ENCODE data around the gene BCKDK.
"Not testable (repeated sequence)": the region's sequence is repeated elsewhere in the genome, so short reads cannot be mapped to it uniquely, and the experiment has no call there.

BCKDK gene

DNA sequence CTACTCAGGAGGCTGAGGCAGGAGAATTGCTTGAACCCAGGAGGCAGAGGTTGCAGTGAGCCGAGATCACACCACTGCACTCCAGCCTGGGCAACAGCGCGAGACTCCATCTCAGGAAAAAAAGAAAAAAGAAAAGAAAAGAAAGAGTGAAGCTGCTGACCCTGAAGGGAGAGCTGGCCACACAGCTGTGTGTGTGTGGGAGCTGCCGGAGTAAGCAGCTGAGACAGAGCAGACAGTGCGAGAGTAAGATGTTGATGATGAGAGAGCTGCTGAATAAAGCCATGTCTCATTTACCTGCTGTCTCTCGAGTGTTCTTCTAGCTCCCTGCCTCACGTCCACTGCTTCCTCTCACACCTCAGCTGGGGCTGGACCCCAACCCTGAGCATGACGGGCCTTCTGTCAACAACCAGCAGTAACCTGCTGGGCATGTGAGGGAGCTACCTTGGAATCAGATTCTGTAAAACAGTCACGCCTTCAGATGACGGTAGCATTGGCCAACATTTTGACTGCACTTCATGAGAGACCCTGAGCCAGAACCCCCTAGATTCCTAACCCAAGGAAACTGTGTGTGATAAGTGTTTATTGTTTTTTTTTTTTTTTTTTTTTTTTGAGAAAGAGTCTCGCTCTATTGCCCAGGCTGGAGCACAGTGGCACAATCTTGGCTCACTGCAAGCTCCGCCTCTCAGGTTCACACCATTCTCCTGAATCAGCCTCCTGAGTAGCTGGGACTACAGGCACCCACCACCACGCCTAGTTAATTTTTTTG, 7.1 kb upstream of the BCKDK start:
- not testable (repeated sequence) for DNase-seq

- peak; percentile 82 for DNase-seq
These were observed 2.4 kb upstream of the BCKDK start for GRCh38 chr16:31105677-31106213.

- DNase-seq: no peak
These were observed 1.4 kb upstream of the BCKDK start for GRCh38 chr16:31106509-31107464.

- DNase-seq: no peak
These were observed 720 bp upstream of the BCKDK start for GRCh38 chr16:31107465-31107867.

DNA sequence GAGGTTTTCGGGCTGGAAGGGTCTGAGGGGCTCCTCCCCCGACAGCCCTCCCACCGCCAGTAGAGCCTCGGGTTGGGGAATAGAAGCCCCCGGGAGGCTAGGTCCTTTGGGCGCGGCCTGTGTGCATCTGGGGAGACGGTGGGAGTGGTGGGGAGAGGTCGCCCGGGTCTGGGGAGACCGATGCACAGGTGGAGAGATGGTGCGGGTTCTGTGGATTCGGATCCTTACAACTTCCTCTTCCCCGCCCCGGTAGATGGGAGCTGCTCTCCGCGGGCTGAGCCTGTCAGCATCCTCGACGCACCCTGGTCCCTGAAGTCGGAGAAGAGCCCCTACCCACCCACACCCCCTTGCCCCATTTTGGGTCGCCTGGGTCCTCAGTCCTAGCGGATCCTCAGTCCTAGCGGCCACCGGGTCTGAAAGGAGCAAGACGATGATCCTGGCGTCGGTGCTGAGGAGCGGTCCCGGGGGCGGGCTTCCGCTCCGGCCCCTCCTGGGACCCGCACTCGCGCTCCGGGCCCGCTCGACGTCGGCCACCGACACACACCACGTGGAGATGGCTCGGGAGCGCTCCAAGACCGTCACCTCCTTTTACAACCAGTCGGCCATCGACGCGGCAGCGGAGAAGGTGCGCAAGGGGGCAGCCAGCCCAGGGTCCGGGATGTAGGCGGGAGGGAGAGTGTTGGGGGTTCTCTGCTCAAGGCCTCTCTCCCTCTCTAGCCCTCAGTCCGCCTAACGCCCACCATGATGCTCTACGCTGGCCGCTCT, 790 bp downstream of the BCKDK start:
- no peak for DNase-seq

DNA sequence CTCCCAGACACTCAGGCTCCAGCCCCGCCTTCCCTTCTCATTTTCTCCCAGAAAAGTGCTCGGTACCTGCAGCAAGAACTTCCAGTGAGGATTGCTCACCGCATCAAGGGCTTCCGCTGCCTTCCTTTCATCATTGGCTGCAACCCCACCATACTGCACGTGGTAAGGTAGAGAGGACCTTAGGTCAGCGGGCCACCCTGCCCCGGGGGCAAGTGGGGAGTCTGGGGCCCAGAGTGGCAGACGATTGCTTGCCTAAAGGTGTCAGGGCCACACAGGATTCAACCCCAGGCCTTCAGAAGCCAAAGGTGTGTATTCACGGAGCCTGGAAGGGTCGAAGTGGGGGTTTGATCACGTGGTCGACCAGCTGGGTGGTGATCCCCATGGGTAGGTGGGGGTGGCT, 1.4 kb downstream of the BCKDK start:
- DNase-seq: no peak

- no peak for DNase-seq
These were observed 2.2 kb downstream of the BCKDK start for GRCh38 chr16:31110106-31111034.

- no peak for DNase-seq
These were observed 3.8 kb downstream of the BCKDK start for GRCh38 chr16:31111881-31112466.

GRCh38 chr16:31112711-31113110, 4.5 kb downstream of the BCKDK start:
- no peak for DNase-seq

- DNase-seq: no peak
These were observed 5.2 kb downstream of the BCKDK start for GRCh38 chr16:31113121-31114120.

GRCh38 chr16:31114468-31114867, 6.3 kb downstream of the BCKDK start:
- DNase-seq: no peak

GRCh38 chr16:31117384-31118222, 9.4 kb downstream of the BCKDK start, which contains the start of gene KAT8:
TSS of gene KAT8 (plus strand) at chr16:31117664. CDS start at chr16:31117682, 18 bp downstream.
- peak; percentile 96 for DNase-seq

GRCh38 chr16:31118223-31119155, 10.3 kb downstream of the BCKDK start:
- no peak for DNase-seq

DNA sequence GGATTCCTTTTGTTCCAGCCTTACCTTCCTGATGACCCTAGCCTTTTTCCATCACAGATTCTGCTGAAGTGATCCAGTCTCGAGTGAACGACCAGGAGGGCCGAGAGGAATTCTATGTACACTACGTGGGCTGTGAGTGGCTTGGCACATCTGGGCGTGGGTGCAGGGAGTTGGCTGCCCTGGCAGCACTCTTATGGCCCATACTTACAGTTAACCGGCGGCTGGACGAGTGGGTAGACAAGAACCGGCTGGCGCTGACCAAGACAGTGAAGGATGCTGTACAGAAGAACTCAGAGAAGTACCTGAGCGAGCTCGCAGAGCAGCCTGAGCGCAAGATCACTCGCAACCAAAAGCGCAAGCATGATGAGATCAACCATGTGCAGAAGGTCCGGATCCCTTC, 11.9 kb downstream of the BCKDK start:
- DNase-seq: no peak

GRCh38 chr16:31125844-31126243, 17.7 kb downstream of the BCKDK start:
- no peak for DNase-seq

- DNase-seq: no peak
These were observed 19.0 kb downstream of the BCKDK start for GRCh38 chr16:31127182-31127581.

DNA sequence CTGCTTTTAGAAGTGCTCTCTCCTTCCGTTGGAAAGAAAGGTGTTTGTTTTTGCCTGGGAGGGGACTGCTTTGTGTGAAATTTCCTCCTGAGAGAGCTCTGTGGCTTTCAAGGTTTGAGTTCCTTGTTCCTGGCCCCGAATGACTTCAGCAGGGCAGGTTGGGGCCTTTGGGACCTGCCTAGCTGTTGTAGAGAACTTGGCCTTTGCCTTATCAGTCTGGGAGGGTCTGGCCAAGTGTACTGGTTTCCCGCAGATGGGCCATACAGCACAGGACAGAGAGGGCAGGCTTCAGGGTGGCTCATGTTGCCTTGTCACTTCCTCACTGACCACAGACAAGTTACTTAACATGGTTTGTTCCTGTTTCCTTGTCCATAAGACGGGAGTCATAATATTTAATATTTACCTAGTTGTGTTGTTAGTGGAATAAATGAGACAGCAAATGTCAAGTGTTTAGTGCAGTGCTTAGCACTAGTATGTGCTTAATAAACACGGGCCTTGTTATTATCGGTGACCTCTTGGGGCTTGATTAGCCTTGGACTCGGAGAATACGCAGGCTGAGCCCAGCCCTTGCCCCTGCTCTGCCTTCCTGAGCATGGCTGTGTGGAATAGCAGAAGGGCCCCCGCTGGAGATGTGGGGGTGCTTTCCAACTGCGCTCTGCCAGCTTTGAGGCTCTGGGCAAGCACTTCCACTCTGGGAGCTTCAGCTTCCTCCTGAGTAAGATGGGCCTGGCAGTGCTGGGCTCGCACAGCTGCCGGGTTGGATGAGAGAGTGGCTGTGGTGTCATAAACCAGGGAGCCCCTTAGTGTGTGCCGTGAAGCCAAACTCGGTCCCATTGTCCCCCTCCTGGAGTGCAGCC, 20.8 kb downstream of the BCKDK start:
- DNase-seq: no peak

Data from stimulated activated CD4-positive, alpha-beta T cell treated with anti-CD3 and anti-CD28 coated beads, Interleukin-12 subunit alpha, Interleukin-12 subunit beta, amount 100 ng/mL, for 4 hours (primary cell).